GM12878 (cell line): Measurements from ENCODE around the gene SLC6A2.

Experiments
- CTCF ChIP-seq, 3 experiments: IDR thresholded peaks in 2 of 3; conservative IDR thresholded peaks in 1 of 3; 2 replicates each; pipeline ENCODE4 v1.5.1; 2011; ENCODE audit warnings: low read depth in 3 of 3, low read length in 3 of 3, mild to moderate bottlenecking in 3 of 3, control low read depth in 2 of 3, moderate library complexity in 2 of 3, inconsistent platforms in 1 of 3, mixed read lengths in 1 of 3; ENCODE audit not compliant: control insufficient read depth in 2 of 3, insufficient read depth in 1 of 3; ENCODE audit errors: extremely low read depth in 1 of 3
- EED ChIP-seq: sonication (generic); IDR thresholded peaks from 2 replicates; pipeline ENCODE4 v1.6.1; 2016; ENCODE audit warnings: antibody characterized with exemption, low read depth
- EZH2 ChIP-seq: IDR thresholded peaks from 2 replicates; pipeline ENCODE4 v1.6.1; 2012; ENCODE audit warnings: low read depth, mild to moderate bottlenecking, control low read depth, inconsistent platforms, low read length, borderline replicate concordance; ENCODE audit not compliant: control insufficient read depth
- SUZ12 ChIP-seq: fragments of 200-600 bp; sonication (generic); IDR thresholded peaks from one replicate; pipeline ENCODE4 v1.6.1; 2018; ENCODE audit warnings: antibody characterized with exemption, mild to moderate bottlenecking; ENCODE audit not compliant: unreplicated experiment

GRCh38 chr16:55737318-55737717 lies 81.5 kb downstream of the SLC6A2 start:
- TF ChIP-seq CTCF (IDR thresholded peaks at IDR 0.05 in 2 of 3, conservative IDR thresholded peaks at IDR 0.05 in 1 of 3; ENCODE audit: control insufficient read depth in 2 of 3, extremely low read depth in 1 of 3, insufficient read depth in 1 of 3, low read depth in 3 of 3, low read length in 3 of 3), result no peak
- TF ChIP-seq EZH2, result no peak
- no peak for TF ChIP-seq EED
- TF ChIP-seq SUZ12, result no peak
